Activated T-cell treated with anti-CD3 and anti-CD28 coated beads, Interleukin-2, amount 50 U/mL, for 48 hours (primary cell): Measurements from ENCODE around the gene GAST.
"Not testable (repeated sequence)": the region's sequence is repeated elsewhere in the genome, so short reads cannot be mapped to it uniquely, and the experiment has no call there.

Source experiments
- DNase-seq, 2 experiments: peaks; one replicate each; pipeline ENCODE4 v3.0.0-alpha.2; 2020

GAST gene

GRCh38 chr17:41711669-41712400 lies at the start of gene GAST:
TSS of gene GAST (plus strand) at chr17:41712331. CDS start at chr17:41715437, 3,106 bp downstream.
- no peak for DNase-seq

DNA sequence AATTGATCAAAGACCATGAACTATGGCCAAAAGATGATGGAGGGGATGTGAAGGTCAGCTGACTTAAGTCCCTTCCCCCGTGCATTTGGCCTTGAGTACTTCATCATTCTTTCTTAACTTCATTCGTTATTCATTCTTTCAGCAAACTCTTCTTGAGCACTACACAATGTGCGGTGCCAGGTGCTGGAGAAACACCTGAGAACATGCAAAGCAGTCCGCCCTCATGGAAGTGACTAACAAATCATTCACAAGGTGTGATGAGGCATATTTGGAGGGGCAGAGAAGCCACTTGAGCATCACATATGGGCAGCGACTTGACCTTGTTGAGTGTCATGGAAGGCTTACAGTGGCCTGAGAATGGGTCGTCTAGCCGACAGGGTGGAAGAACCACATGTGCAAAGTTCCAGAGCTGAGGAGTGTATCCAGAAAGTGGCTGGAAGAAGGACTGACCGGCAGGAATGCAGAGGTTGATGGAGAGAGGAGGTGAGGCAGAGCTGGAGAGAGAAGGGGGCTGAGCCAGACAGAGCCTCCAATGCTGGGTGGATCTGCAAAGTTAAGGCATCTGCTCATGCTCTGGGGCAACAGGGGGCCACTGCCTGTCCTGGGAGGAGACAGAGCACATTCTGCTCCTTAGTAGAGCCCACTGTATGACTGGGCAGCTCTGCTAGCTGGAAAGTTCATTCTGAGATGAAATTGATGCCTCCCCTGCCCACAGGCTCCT lies 48.5 kb upstream of the GAST start:
- no peak for DNase-seq

DNA sequence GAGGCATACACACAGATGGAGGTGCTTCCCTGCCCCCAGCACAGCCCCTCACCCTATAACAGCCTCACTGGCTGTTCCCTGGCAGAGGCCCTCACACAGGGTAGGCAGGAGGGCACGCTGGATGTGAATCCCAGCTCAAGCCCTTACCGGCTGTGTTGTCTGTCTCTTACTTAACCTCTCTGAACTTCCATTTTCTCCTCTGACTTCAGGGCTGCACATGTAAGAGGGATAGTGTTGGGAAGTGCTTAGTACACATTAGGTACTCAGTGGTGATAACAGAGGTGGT lies 48.0 kb upstream of the GAST start:
- DNase-seq, result no peak

DNA sequence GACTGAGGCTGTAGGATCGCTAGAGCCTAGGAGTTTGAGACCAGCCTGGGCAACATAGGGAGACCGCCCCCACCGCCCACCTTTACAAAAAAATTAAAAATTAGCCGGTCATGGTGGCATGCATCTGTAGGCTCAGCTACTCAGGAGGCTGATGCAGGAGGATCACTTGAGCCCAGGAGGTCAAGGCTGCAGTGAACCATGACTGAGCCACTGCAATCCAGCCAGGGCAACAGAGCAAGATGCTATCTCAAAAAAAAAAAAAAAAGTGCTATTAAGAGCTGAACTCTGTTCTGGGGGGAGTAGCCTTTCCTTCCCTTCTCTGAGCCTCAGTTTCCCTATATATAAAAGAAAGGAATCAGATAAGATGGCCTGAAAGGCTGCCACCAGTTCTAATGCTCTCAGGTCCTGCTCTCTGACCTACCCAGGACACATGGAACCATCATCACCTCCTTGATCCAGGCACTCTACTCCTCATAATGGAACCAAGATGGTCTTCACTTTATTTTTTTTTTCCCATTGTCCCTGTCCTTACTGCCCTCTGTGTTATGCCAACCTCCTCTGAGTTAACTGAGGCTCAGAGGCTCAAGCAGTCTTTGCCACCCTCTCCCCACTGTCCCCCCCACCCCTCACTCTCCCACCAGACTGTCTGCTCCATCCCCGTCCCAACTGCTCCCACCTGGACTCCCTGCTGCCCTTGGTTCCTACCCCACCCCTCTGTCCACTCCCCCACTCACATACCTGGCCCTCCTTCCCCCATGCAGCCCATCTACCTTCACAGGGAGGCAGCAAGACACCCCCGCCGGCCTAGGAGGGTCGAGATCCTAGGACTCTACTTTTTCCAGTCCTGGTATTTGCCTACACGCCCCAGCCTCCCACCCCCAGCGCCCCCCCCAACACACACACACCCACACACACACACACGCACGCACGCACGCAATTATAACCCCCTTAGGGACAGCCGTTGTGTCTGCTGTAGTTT lies 47.3 kb upstream of the GAST start:
- DNase-seq, result no peak

DNA sequence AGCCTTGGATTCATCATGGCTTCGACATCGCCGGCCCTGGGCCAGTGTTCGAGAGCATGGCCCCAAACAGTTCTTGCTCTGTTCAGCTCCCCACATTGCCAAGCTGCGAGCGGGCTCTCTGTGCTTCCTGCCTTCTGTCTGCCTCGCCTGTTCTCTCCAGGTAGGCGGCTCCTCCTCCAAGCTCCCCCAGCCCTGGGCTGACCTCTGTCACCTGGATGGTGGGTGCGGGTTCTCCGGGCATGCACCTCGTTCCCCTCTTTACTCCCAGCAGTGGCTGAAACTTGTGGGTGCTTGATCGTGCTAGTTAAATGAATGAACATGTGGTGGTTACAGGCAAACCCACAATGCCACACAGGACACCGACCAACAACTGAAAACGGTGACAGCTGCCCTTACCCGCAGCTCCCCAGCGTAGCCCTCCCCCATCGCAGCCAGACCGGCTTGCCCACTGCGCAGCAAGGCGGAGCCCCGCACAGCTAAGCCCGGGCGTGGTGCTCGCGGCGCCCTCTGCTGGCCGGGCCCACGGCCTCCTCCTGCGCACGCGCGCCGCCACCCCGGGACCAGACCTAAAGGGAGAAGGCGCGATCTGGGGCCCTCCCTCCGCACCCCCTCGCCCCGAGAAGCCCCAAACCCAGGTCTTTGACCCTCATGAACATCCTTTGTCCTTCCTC lies 46.4 kb upstream of the GAST start:
- DNase-seq, result peak; percentile 93 to 96

DNA sequence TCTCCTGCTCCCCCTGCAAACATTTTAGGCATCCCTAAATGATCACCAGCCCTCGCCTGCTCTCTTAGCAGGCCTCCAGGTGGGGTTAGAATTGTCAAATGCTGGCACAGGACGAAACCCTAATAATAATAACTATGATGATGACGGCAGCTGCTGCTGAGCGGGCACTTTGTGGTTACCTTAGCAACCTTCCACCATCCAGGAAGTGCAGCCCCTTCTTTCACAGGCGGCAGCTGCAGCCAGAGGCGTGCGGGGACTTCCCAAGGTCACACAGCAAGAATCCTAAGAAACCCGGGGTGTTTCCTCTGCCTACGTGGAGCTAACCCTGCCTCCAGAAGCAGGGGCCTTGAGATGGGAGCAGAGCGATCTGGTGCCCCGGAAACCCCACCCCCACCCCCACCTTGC lies 45.9 kb upstream of the GAST start:
- DNase-seq, result no peak

DNA sequence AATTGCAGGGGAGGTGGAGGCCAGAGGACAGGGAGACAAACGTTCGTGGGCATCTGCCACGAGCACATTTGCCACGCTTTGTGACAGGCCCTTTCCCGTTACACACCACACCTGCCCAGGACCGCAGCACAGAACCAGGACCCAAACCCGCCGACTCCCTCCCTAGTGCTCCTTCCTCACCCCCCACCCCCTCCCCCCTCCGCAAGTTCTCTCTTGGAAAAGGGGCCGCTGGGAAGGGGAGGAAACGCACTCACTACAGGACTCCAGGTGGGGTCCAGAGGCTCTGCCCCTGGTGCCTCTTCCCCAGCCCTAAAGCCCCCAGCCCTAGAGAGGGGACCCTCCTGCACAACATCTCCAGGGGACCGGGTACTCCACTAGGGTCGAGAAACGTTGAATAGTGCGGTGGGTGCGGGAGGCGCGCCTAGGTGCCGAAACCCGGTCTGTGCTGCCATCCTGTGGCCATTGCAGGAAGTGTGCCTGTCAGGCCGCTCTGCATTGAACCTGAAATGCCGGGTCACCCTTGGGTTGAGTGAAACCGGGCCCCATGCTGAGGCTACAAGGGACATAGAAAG lies 45.3 kb upstream of the GAST start:
- peak; percentile 94 for DNase-seq

- no peak for DNase-seq
These were observed 44.7 kb upstream of the GAST start for GRCh38 chr17:41667280-41668041.

DNA sequence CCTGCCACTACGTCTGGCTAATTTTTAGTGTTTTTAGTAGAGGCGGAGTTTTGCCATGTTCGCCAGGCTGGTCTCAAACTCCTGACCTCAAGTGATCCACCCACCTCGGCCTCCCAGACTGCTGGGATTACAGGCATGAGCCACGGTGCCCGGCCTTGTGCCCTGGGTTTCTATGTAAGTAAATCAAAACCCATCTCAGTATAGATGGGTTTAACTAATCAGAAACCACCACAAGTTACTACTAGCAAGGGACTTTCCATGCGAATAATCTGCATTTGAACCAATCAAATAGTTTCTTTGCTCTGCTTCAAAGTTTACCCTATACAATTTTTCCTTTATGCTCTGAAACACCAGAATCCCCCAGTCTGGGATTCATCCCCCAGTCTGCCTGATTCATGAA lies 40.0 kb upstream of the GAST start:
- DNase-seq, result no peak

GRCh38 chr17:41675157-41676057 lies 36.7 kb upstream of the GAST start:
- not testable (repeated sequence) for DNase-seq

DNA sequence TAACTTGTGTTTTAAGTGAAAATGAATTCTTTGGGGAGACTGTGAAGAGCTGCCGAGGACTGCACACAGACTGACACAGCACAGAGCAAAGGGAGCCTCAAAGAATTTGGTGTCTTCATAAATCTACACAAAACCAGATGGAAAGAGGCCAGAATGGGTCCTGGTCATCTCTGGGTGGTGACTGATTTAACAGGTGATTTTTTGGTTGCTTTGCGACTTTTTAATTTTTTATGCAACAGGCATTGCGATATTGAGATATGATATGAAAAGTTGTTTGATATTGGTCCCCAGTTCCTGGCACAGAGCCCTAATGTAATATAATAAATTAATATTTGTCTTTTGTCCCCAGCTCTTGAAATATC lies 36.1 kb upstream of the GAST start:
- DNase-seq, result no peak

DNA sequence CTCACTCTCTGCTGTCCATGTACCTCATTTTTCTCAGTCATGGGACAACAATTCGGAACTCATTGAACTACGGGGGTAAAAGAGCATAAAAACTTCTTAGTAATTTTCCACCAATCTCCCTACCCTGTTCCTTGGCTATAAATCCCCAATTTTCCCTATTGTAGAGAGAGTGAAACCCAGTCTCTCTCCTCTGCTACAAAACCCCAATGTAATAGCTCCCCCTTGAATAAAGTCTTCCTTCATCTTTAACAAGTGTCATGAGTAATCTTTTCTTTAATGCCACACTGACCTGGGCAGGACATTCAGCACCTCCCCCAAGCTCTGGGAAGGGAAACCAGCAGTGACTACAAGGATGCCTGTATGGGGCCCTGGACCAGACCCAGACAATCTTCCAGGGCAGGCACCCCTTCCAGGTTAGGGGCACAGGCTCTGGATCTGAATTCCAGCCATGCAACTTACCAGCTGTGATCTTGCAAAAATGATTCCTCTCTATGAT lies 33.7 kb upstream of the GAST start:
- no peak for DNase-seq

- DNase-seq, result peak; percentile 63 to 67
These were observed 33.0 kb upstream of the GAST start for GRCh38 chr17:41678907-41679739.

GRCh38 chr17:41679740-41680425 lies 32.2 kb upstream of the GAST start:
- no peak for DNase-seq

DNA sequence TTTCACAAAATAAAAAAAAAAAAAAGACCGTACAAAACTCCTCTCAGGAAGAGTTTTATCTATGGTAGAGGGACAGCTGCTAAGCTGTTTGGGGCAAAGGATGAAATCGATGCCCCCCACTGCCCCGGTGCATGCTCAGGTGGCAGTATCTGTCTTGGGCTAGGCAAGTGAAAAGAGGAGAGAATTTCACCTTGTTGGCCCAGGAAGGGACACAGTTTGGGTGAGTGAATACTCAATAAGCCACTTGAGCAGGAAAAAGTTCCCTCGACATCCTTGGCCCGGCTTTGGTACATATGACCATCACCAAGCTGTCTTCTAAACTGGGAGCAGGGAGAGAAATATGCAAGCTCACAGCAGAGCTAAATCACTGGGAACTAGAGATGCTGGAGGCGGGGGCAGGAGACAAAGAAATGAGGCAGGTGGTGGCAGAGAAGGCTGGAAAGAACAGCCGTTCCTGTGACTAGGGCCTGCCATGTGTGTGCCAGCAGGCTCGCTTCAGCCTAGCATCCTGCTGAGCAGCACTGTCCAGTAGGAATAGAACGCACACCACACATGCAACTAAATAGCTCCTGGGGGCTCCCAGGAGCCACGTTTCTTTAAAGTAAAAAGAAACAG lies 31.6 kb upstream of the GAST start:
- DNase-seq, result no peak

DNA sequence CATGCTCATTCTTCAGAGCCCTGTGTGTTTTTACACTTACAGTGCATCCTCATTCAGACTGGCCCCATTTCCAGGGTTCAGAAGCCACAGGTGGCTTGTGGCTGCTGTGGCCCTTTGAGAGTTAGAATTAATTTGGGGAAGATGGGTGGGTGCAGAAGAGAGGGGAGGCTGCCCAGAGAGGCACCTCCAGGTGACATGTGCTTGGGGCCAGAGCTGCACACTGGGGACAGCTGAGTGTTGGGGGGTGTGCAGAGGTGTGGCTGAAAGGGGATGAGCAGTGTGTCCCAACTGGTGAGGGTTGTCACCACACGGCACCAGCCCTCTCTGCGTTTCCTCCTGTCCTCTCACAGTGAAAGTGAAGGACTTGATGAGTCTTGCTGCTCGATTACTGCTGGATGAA lies 30.4 kb upstream of the GAST start:
- no peak for DNase-seq

- DNase-seq, result no peak
These were observed 29.5 kb upstream of the GAST start for GRCh38 chr17:41682631-41683030.

GRCh38 chr17:41683441-41684007 lies 28.6 kb upstream of the GAST start:
- DNase-seq, result no peak
